ENCODE data around the gene MAML3. TPM values are rescaled to one million over a fixed set of nuclear protein-coding genes. Genes with fewer than 3 reads are reported as not detected.
"Not testable (repeated sequence)": the region's sequence is repeated elsewhere in the genome, so short reads cannot be mapped to it uniquely, and the experiment has no call there.

Gene MAML3
- total RNA-seq, 1 donor from 2014 or later, result 2.7 TPM

- no peaks in the 10 kb centered on the region for H3K36me3 ChIP-seq (ENCODE audit: control insufficient read depth, insufficient read depth, low read length)
- H3K4me3 ChIP-seq (ENCODE audit: low read depth, low read length), result no peak overlapping the region
- H3K27me3 ChIP-seq (ENCODE audit: control insufficient read depth, insufficient read depth, low read length), result no peaks in the 10 kb centered on the region
- no peak for DNase-seq (ENCODE audit: low read depth)
- TF ChIP-seq, protein P1, sequence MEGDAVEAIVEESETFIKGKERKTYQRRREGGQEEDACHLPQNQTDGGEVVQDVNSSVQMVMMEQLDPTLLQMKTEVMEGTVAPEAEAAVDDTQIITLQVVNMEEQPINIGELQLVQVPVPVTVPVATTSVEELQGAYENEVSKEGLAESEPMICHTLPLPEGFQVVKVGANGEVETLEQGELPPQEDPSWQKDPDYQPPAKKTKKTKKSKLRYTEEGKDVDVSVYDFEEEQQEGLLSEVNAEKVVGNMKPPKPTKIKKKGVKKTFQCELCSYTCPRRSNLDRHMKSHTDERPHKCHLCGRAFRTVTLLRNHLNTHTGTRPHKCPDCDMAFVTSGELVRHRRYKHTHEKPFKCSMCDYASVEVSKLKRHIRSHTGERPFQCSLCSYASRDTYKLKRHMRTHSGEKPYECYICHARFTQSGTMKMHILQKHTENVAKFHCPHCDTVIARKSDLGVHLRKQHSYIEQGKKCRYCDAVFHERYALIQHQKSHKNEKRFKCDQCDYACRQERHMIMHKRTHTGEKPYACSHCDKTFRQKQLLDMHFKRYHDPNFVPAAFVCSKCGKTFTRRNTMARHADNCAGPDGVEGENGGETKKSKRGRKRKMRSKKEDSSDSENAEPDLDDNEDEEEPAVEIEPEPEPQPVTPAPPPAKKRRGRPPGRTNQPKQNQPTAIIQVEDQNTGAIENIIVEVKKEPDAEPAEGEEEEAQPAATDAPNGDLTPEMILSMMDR (IDR thresholded peaks at IDR 0.05; ENCODE audit: insufficient read depth, low read length, poor library complexity, severe bottlenecking), result no peak
These were observed 453.4 kb downstream of the MAML3 start for GRCh38 chr4:139700568-139700967.

- not testable (repeated sequence) for DNase-seq (ENCODE audit: low read depth); H3K27me3 ChIP-seq (ENCODE audit: control insufficient read depth, insufficient read depth, low read length)
These were observed 455.6 kb downstream of the MAML3 start for GRCh38 chr4:139698167-139698925.

GRCh38 chr4:139696491-139696890, 457.5 kb downstream of the MAML3 start:
- Histone ChIP-seq H3K27me3 (ENCODE audit: control insufficient read depth, insufficient read depth, low read length) (no peaks in the 10 kb centered on the region), H3K36me3 (ENCODE audit: control insufficient read depth, insufficient read depth, low read length) (no peaks in the 10 kb centered on the region), H3K4me3 (ENCODE audit: low read depth, low read length) (no peak overlapping the region)
- TF ChIP-seq, protein P1 (IDR thresholded peaks at IDR 0.05; ENCODE audit: insufficient read depth, low read length, poor library complexity, severe bottlenecking), result no peak
- DNase-seq (ENCODE audit: low read depth), result no peak

More at GRCh38 chr4:139698167-139698925, 455.6 kb downstream of the MAML3 start:
- H3K4me3 ChIP-seq (ENCODE audit: low read depth, low read length); H3K36me3 ChIP-seq (ENCODE audit: control insufficient read depth, insufficient read depth, low read length): not testable (repeated sequence)

- no peak overlapping the region for H3K4me3 ChIP-seq (ENCODE audit: low read depth, low read length)
- TF ChIP-seq, protein P1 (IDR thresholded peaks at IDR 0.05; ENCODE audit: insufficient read depth, low read length, poor library complexity, severe bottlenecking), result no peak
- no peaks in the 10 kb centered on the region for H3K27me3 ChIP-seq (ENCODE audit: control insufficient read depth, insufficient read depth, low read length)
- H3K36me3 ChIP-seq (ENCODE audit: control insufficient read depth, insufficient read depth, low read length), result no peaks in the 10 kb centered on the region
- no peak for DNase-seq (ENCODE audit: low read depth)
These were observed 459.4 kb downstream of the MAML3 start for GRCh38 chr4:139694522-139695107.

GRCh38 chr4:139692309-139693012, 461.5 kb downstream of the MAML3 start:
- Histone ChIP-seq H3K4me3 (ENCODE audit: low read depth, low read length) (no peak overlapping the region), H3K36me3 (ENCODE audit: control insufficient read depth, insufficient read depth, low read length) (no peaks in the 10 kb centered on the region), H3K27me3 (ENCODE audit: control insufficient read depth, insufficient read depth, low read length) (no peaks in the 10 kb centered on the region)
- no peak for DNase-seq (ENCODE audit: low read depth)
- TF ChIP-seq, protein P1 (IDR thresholded peaks at IDR 0.05; ENCODE audit: insufficient read depth, low read length, poor library complexity, severe bottlenecking), result no peak

DNA sequence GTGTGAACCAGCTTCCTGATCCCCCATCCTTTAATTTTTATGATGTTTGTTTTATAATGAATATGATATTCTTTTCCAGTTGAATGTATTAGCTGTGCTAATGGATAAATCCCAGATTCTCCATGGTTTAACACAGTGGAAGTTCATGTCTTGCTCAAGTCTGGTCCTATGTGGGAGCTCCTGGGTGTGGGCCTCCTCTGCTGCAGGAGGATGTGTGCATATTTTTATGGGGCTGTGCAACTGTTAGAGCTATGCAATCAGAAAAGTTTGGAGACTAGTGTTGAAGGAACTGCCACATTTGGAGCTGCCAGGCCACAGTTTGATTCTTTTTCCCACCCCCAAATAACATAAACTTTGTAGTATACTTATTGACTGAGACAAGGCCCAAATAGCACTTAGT, 463.6 kb downstream of the MAML3 start:
- TF ChIP-seq, protein P1 (IDR thresholded peaks at IDR 0.05; ENCODE audit: insufficient read depth, low read length, poor library complexity, severe bottlenecking), result no peak
- Histone ChIP-seq H3K27me3 (ENCODE audit: control insufficient read depth, insufficient read depth, low read length) (no peaks in the 10 kb centered on the region), H3K4me3 (ENCODE audit: low read depth, low read length) (no peak overlapping the region), H3K36me3 (ENCODE audit: control insufficient read depth, insufficient read depth, low read length) (no peaks in the 10 kb centered on the region)
- DNase-seq (ENCODE audit: low read depth), result no peak

Data from kidney epithelial cell (primary cell).